H1 (cell line): ENCODE measurements around the gene SFMBT2. TPM values are rescaled to one million over a fixed set of nuclear protein-coding genes. Genes with fewer than 3 reads are reported as not detected.

Experiments used
- BACH1 ChIP-seq: IDR thresholded peaks from 2 replicates; pipeline ENCODE4 v1.6.1; 2012; ENCODE audit warnings: low read length, improper control_type of control experiment
- EP300 ChIP-seq, 2 experiments: IDR thresholded peaks; 1 replicate in 1 of 2; 2 replicates in 1 of 2; pipeline ENCODE4 v1.6.1; 2011 to 2012; ENCODE audit warnings: low read depth in 2 of 2, low read length in 2 of 2, mild to moderate bottlenecking in 2 of 2, borderline replicate concordance in 1 of 2, inconsistent platforms in 1 of 2, moderate library complexity in 1 of 2
- SP4 ChIP-seq: IDR thresholded peaks from 2 replicates; pipeline ENCODE4 v1.6.1; 2012; ENCODE audit warnings: low read length, inconsistent platforms
- ZNF274 ChIP-seq: IDR thresholded peaks from 2 replicates; pipeline ENCODE4 v1.7.0; 2012; ENCODE audit warnings: low read length, borderline replicate concordance; ENCODE audit errors: extremely low read depth
- polyA plus RNA-seq, 7 experiments: library from polyadenylated mRNA; depleted of rRNA in 3 of 7; stranded (reverse) in 5 of 7; unstranded in 2 of 7; fragments of >200 nt in 5 of 7; fragments of 200-250 nt in 2 of 7; gene quantifications; 1 replicate in 5 of 7; 2 replicates in 1 of 7; 4 replicates in 1 of 7; pipeline versions ENCODE4 v1.2.1 to v1.2.3, GENCODE V29; 2011 to 2013; ENCODE audit warnings: missing spikeins in 2 of 7, mixed read lengths in 2 of 7
- total RNA-seq: library from RNA; stranded (reverse); fragmentation: NEBNext Ultra II Directional; extraction: Animal tissue kit (Norgen Biotek cat#: 25700); gene quantifications from 2 replicates; pipeline ENCODE4 v1.2.1, GENCODE V29; 2021
- TF ChIP-seq, protein P1 (sequence below), 3 experiments: IDR thresholded peaks; 1 replicate in 2 of 3; 2 replicates in 1 of 3; pipeline versions ENCODE4 v1.5.1 to v1.6.1; 2011; ENCODE audit warnings: low read length in 3 of 3, mild to moderate bottlenecking in 3 of 3, inconsistent platforms in 2 of 3, low read depth in 1 of 3, moderate library complexity in 1 of 3; ENCODE audit not compliant: insufficient read depth in 1 of 3; ENCODE audit errors: control extremely low read depth in 1 of 3

Gene SFMBT2
- total and polyA plus RNA-seq, 2 of the 8 experiments (the other 6 are each of a cell fraction or from before 2014, with no cell fraction given): 2.9 to 11.0 TPM

DNA sequence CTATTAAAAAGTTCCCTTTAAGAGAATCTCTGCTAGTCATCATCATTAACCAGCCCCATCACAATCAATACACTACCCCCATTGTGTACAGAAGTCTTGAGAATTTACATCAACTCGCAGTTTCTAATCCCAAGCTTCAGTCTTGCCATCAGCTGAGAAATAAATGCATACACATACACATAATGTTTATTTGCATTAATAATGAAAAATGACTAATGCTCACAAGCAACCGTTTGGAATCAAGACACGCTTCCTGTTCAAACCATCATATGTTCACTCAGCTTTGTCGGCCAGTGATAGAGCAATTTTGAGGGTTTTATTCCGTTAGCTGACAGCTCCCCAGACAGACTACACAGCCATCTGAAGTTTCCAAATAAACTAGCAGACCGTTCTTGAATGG lies 287.1 kb downstream of the SFMBT2 start (continued):
- TF ChIP-seq ZNF274: no peak
- TF ChIP-seq, protein P1, sequence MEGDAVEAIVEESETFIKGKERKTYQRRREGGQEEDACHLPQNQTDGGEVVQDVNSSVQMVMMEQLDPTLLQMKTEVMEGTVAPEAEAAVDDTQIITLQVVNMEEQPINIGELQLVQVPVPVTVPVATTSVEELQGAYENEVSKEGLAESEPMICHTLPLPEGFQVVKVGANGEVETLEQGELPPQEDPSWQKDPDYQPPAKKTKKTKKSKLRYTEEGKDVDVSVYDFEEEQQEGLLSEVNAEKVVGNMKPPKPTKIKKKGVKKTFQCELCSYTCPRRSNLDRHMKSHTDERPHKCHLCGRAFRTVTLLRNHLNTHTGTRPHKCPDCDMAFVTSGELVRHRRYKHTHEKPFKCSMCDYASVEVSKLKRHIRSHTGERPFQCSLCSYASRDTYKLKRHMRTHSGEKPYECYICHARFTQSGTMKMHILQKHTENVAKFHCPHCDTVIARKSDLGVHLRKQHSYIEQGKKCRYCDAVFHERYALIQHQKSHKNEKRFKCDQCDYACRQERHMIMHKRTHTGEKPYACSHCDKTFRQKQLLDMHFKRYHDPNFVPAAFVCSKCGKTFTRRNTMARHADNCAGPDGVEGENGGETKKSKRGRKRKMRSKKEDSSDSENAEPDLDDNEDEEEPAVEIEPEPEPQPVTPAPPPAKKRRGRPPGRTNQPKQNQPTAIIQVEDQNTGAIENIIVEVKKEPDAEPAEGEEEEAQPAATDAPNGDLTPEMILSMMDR (IDR thresholded peaks at IDR 0.05; ENCODE audit: control extremely low read depth in 1 of 3, insufficient read depth in 1 of 3, low read depth in 1 of 3, low read length in 3 of 3): no peak
- no peak for TF ChIP-seq BACH1
- no peak for TF ChIP-seq SP4
- no peak for TF ChIP-seq EP300 (IDR thresholded peaks at IDR 0.05; ENCODE audit: borderline replicate concordance in 1 of 2, low read depth in 2 of 2, low read length in 2 of 2)
